ENCODE data around the gene SLC12A4. TPM values are rescaled to one million over a fixed set of nuclear protein-coding genes. Genes with fewer than 3 reads are reported as not detected.
"Not testable (repeated sequence)": the region's sequence is repeated elsewhere in the genome, so short reads cannot be mapped to it uniquely, and the experiment has no call there.

SLC12A4 gene
- 18.0 TPM for polyA plus RNA-seq (2012; ENCODE audit: low read depth, missing spikeins)

DNA sequence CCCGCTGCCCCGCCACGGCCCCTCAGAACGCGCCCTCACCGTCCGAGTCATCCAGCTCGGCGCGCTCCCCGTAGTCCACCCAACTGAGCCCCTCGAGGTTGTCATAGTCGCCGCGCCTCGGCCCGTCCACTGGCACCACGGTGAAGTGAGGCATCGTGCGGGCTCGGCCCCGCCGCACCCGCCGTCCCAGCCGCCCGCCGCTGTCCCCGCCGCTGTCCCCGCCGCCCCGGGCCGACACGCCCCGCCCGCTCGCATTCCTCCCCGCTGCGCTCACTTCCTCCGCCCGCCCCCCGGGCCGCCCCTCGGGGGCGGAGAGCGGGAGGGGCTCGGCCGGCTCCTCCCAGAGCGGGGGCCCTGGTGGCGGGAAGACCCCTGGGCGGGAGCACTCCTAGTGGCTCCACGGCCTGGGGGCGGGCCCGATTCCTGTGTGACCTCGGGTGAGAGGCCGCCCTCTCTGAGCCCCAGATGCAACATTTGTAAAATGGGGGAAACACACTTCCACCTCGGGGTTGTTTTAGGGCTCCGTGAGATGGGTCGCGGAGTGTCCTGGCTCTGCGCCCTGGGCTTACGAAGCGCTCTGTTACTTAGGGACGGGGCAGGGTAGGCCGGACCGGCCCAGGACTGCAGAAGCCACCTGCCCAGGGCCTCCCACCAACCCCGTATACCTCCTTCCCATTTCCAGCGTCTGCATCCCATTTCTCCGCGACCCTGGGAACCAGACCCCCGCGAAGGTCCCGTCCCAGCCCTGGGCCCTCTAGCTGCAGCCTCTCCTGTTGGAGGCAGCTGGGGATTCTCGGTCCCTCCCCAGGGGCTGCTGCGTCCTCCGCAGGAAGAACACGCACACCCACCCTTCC is at the start of gene SLC12A4:
TSS of gene SLC12A4 (minus strand) at position 238 of the 854 bp plus-strand sequence. CDS start at position 154, 84 bp downstream.
- DNase-seq (ENCODE audit: insufficient read length, low spot score) = peak; percentile 98
- no peak for TF ChIP-seq POLR2AphosphoS5 (IDR thresholded peaks at IDR 0.05; ENCODE audit: low read depth, low read length)
- TF ChIP-seq SPI1 (IDR thresholded peaks at IDR 0.05; ENCODE audit: low read depth, low read length) = peak; percentile 53; the same call in 1 of the 2 replicates
- no peak for TF ChIP-seq TAF1 (IDR thresholded peaks at IDR 0.05; ENCODE audit: low read depth, low read length)
- no peak for TF ChIP-seq POU2F2 (IDR thresholded peaks at IDR 0.05; ENCODE audit: low read depth, low read length)
- peak; percentile 32 for TF ChIP-seq PAX5 (IDR thresholded peaks at IDR 0.05; ENCODE audit: insufficient read depth, low read length, severe bottlenecking)
- 0 out of 2 replicates have a peak, but pooled peaks have one; percentile 48 for TF ChIP-seq POLR2A (IDR thresholded peaks at IDR 0.05; ENCODE audit: low read depth, low read length)
- peak; percentile 84 for FAIRE-seq

DNA sequence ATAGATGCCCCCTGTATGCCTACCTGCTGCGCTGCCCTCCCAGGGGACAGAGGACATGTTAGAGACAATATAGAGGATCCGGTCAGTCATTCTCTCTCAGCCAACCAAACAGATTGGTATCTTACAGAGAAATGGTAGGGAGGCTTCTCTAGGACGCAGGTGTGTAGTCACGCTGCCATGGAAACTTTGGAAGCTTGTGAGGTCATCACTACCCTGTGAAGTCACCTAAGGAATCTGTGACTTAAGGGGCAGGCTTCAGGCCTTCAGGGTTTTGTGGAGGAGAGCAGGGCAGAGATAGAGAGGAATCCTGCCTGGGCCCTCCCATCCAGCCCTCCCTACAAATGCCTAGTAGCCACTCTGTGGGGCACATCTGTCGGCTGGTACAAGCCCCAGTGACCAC is 47.2 kb upstream of the SLC12A4 start, which contains the start of gene DPEP2NB:
TSS of gene DPEP2NB (minus strand) at position 231 of the 400 bp plus-strand sequence. CDS start at position 90, 141 bp downstream.
- DNase-seq (ENCODE audit: insufficient read length, low spot score) = no peak
- FAIRE-seq = no peak
- TF ChIP-seq PAX5 (IDR thresholded peaks at IDR 0.05; ENCODE audit: insufficient read depth, low read length, severe bottlenecking) = no peak

DNA sequence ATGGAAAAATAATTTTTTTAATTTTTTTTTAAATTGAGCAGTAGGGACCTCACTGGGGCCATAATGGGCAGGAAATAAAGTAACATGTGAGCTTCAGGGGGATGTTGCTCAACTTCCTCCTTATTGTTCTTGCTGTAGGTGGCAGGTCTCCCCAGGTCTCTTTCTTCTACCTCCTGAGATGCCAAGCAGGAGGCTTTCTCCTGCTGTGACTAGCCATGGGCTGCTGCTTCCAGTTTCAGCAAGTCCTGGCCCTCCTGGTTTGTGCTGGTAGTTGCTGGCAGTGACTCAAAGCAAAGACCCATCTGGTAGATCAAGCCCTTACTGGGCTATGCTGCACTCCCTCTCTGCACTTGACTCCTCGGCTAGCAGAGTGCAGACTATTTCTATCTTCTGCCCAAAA is 45.0 kb upstream of the SLC12A4 start:
- TF ChIP-seq TAF1 (IDR thresholded peaks at IDR 0.05; ENCODE audit: low read depth, low read length) (no peak), POLR2AphosphoS5 (IDR thresholded peaks at IDR 0.05; ENCODE audit: low read depth, low read length) (no peak), SPI1 (IDR thresholded peaks at IDR 0.05; ENCODE audit: low read depth, low read length) (no peak), PAX5 (IDR thresholded peaks at IDR 0.05; ENCODE audit: insufficient read depth, low read length, severe bottlenecking) (no peak), POLR2A (IDR thresholded peaks at IDR 0.05; ENCODE audit: low read depth, low read length) (no peak), POU2F2 (IDR thresholded peaks at IDR 0.05; ENCODE audit: low read depth, low read length) (no peak)
- FAIRE-seq (no peak), DNase-seq (ENCODE audit: insufficient read length, low spot score) (no peak)

DNA sequence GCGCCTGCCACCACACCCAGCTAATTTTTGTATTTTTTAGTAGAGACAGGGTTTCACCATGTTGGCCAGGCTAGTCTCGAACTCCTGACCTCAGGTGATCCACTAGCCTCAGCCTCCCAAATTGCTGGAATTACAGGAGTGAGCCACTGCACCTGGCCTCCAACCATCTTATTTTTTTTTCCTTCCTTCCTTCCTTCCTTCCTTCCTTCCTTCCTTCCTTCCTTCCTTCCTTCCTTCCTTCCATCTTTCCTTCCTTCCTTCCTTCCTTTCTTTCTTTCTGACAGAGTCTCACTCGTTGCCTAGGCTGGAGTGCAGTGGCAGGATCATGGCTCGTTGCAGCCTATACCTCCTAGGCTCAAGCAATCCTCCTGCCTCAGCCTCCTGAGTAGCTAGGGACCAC is 41.4 kb upstream of the SLC12A4 start:
- not testable (repeated sequence) for DNase-seq (ENCODE audit: insufficient read length, low spot score); FAIRE-seq

DNA sequence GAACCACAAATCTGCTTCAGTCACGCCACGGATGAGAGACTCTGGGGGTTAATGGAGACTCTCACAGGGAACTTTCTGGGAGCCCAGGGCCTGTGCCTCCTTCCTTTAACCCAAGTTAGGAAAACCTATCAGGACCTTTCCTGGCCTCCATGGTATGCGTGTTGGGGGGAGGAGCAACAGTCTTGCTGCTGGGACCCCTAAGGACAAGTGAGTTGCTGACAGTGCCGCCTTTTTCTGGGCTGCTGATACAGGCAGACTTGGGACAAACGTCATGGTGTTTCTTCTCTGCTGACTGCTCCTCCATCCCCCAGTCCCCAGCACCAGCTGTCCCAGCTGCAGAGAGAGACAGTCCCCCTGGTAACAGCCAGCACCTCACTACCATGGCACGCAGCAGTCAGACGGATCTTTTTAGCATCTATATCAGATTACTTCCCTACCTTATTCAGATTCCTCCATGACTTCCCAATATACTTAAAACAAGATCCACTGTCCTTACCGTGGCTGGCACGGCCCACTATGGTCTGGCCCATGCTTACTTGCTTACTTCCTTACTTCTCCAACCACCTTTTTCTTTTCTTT is 40.8 kb upstream of the SLC12A4 start:
- FAIRE-seq (no peak), DNase-seq (ENCODE audit: insufficient read length, low spot score) (no peak)
- TF ChIP-seq POLR2AphosphoS5 (IDR thresholded peaks at IDR 0.05; ENCODE audit: low read depth, low read length) (no peak), SPI1 (IDR thresholded peaks at IDR 0.05; ENCODE audit: low read depth, low read length) (no peak), POLR2A (IDR thresholded peaks at IDR 0.05; ENCODE audit: low read depth, low read length) (no peak), POU2F2 (IDR thresholded peaks at IDR 0.05; ENCODE audit: low read depth, low read length) (no peak), PAX5 (IDR thresholded peaks at IDR 0.05; ENCODE audit: insufficient read depth, low read length, severe bottlenecking) (no peak), TAF1 (IDR thresholded peaks at IDR 0.05; ENCODE audit: low read depth, low read length) (no peak)

DNA sequence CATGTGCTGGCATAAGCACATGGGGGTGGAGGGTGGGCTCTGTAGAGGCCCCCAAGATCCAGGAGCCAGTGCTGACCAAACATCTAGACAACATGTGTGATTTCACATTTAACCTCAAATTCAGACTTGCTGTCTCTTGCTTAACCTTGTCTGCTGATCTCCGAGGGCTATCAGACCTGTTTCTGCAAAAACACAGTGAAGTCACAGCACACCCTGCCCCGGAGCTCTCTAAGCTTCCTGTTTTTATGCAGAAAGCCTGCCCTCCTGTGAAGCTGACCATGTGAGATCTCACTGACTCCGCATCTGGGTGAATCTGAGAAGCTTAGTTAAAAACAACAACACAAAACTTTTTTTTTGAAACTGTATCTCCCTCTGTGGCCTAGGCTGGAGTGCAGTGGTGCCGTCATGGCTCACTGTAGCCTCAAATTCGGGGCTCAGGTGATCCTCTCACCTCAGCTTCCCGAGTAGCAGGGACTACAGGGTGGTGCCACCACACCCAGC is 37.4 kb upstream of the SLC12A4 start:
- DNase-seq (ENCODE audit: insufficient read length, low spot score) = no peak
- no peak for FAIRE-seq
- TF ChIP-seq SPI1 (IDR thresholded peaks at IDR 0.05; ENCODE audit: low read depth, low read length) (no peak), PAX5 (IDR thresholded peaks at IDR 0.05; ENCODE audit: insufficient read depth, low read length, severe bottlenecking) (no peak), POLR2AphosphoS5 (IDR thresholded peaks at IDR 0.05; ENCODE audit: low read depth, low read length) (no peak), TAF1 (IDR thresholded peaks at IDR 0.05; ENCODE audit: low read depth, low read length) (no peak), POLR2A (IDR thresholded peaks at IDR 0.05; ENCODE audit: low read depth, low read length) (no peak), POU2F2 (IDR thresholded peaks at IDR 0.05; ENCODE audit: low read depth, low read length) (no peak)

DNA sequence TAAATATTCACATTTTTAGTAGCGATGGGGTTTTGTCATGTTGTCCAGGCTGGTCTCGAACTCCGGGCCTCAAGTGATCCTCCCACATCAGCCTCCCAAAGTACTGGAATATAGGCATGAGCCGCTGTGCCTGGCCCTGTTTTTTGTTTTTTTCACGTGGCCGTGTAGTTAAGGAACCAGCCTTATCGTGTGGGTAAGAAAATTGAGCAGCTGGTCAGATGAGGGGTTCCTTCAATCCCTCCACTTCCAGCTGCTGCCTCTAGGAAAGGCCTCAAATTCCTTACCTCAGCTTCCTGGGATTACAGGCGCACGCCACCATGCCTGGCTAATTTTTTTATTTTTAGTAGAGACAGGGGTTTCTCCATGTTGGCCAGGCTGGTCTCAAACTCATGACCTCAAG is 36.8 kb upstream of the SLC12A4 start:
- no peak for DNase-seq (ENCODE audit: insufficient read length, low spot score)
- FAIRE-seq = no peak
- TF ChIP-seq POLR2AphosphoS5 (IDR thresholded peaks at IDR 0.05; ENCODE audit: low read depth, low read length) (no peak), POU2F2 (IDR thresholded peaks at IDR 0.05; ENCODE audit: low read depth, low read length) (no peak), POLR2A (IDR thresholded peaks at IDR 0.05; ENCODE audit: low read depth, low read length) (no peak), PAX5 (IDR thresholded peaks at IDR 0.05; ENCODE audit: insufficient read depth, low read length, severe bottlenecking) (no peak), TAF1 (IDR thresholded peaks at IDR 0.05; ENCODE audit: low read depth, low read length) (no peak), SPI1 (IDR thresholded peaks at IDR 0.05; ENCODE audit: low read depth, low read length) (no peak)

DNA sequence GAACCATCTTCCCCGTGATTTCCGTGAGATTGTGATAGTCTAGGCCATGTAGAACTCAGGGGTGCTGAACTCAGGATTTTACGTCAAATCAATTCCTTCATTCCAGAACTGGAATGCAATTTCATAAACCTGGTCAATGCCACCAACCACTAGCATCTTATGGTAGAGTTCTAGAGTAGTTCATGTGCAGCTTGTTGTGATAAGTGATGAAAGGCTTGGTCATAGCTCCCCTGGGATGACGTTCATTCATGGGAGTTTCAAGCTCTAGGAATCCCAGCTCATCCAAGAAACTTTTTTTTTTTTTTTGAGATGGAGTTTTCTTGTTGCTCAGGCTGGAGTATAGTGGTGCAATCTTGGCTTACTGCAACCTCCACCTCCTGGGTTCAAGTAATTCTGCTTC is 34.6 kb upstream of the SLC12A4 start:
- TF ChIP-seq PAX5 (IDR thresholded peaks at IDR 0.05; ENCODE audit: insufficient read depth, low read length, severe bottlenecking) = no peak
- no peak for TF ChIP-seq POU2F2 (IDR thresholded peaks at IDR 0.05; ENCODE audit: low read depth, low read length)
- no peak for TF ChIP-seq POLR2AphosphoS5 (IDR thresholded peaks at IDR 0.05; ENCODE audit: low read depth, low read length)
- no peak for TF ChIP-seq SPI1 (IDR thresholded peaks at IDR 0.05; ENCODE audit: low read depth, low read length)
- no peak for TF ChIP-seq TAF1 (IDR thresholded peaks at IDR 0.05; ENCODE audit: low read depth, low read length)
- no peak for TF ChIP-seq POLR2A (IDR thresholded peaks at IDR 0.05; ENCODE audit: low read depth, low read length)
- FAIRE-seq = no peak
- no peak for DNase-seq (ENCODE audit: insufficient read length, low spot score)

DNA sequence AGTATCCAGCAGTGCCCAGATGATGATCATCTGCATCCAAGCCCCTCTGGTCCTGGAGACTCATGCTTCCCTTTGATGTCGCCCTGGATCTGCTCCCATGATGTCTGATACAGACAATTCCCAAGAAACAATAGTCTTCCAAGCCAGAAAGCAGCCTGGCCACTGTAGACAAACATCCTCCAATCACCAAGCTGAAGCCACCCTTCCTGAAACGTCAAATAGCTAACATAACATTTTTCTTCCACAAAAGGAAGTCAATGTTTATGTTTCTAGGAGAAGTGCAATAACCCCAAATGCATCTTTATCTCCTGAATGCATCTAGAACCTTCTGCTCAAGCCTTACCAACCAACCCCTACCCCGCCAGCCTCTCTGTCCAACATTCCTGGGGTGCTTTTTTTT is 32.0 kb upstream of the SLC12A4 start:
- no peak for DNase-seq (ENCODE audit: insufficient read length, low spot score)
- TF ChIP-seq POLR2A (IDR thresholded peaks at IDR 0.05; ENCODE audit: low read depth, low read length) = no peak
- TF ChIP-seq TAF1 (IDR thresholded peaks at IDR 0.05; ENCODE audit: low read depth, low read length) = no peak
- TF ChIP-seq POLR2AphosphoS5 (IDR thresholded peaks at IDR 0.05; ENCODE audit: low read depth, low read length) = no peak
- no peak for TF ChIP-seq SPI1 (IDR thresholded peaks at IDR 0.05; ENCODE audit: low read depth, low read length)
- TF ChIP-seq POU2F2 (IDR thresholded peaks at IDR 0.05; ENCODE audit: low read depth, low read length) = no peak
- TF ChIP-seq PAX5 (IDR thresholded peaks at IDR 0.05; ENCODE audit: insufficient read depth, low read length, severe bottlenecking) = no peak
- no peak for FAIRE-seq
